Bronchial epithelial cell (primary cell): Measurements from ENCODE around the gene SLC39A11. TPM values are rescaled to one million over a fixed set of nuclear protein-coding genes. Genes with fewer than 3 reads are reported as not detected.
A peak's percentile ranks its signal among the peaks of the same experiment; 100 is the strongest.

ENCODE experiments used
- DNase-seq: peaks from one replicate; pipeline ENCODE4 v3.0.0-alpha.2; 2010; ENCODE audit warnings: low read depth
- FAIRE-seq: peaks from 2 replicates; lab custom pipeline; 2011; peaks lifted over from hg19 to GRCh38; lab: Jason Lieb, UNC
- H3K27me3 ChIP-seq: 2 replicates; pipeline ENCODE4 v1.5.1; 2011; ENCODE audit warnings: low read length; ENCODE audit not compliant: control insufficient read depth, insufficient read depth
- H3K36me3 ChIP-seq: 2 replicates; pipeline ENCODE4 v1.5.1; 2011; ENCODE audit warnings: low read length; ENCODE audit not compliant: control insufficient read depth, insufficient read depth
- H3K4me3 ChIP-seq: 2 replicates; pipeline ENCODE4 v1.5.1; 2011; ENCODE audit warnings: mild to moderate bottlenecking, low read depth, low read length, control low read depth
- CTCF ChIP-seq: IDR thresholded peaks from 2 replicates; pipeline ENCODE4 v1.5.1; 2011; ENCODE audit warnings: mild to moderate bottlenecking, moderate library complexity, low read length, control low read depth, inconsistent platforms; ENCODE audit not compliant: insufficient read depth, severe bottlenecking
- total RNA-seq: library from RNA; depleted of rRNA; stranded (reverse); fragments of >200 nt; gene quantifications from 2 replicates; pipeline ENCODE4 v1.2.1, GENCODE V29; 2014

Gene SLC39A11
- total RNA-seq, 1 donor from 2014 or later, result 23.4 TPM

GRCh38 chr17:72634621-72635020, 457.9 kb downstream of the SLC39A11 start:
- no peak overlapping the region for H3K4me3 ChIP-seq
- no peaks in the 10 kb centered on the region for H3K36me3 ChIP-seq
- FAIRE-seq (peak; percentile 36), DNase-seq (peak; percentile 31)
- H3K27me3 ChIP-seq, result no peaks in the 10 kb centered on the region
- TF ChIP-seq CTCF, result no peak

GRCh38 chr17:72631949-72632684, 460.4 kb downstream of the SLC39A11 start:
- no peak for TF ChIP-seq CTCF
- peaks cover 3% of the 10 kb centered on the region for H3K27me3 ChIP-seq
- DNase-seq (no peak), FAIRE-seq (no peak)
- H3K36me3 ChIP-seq, result no peaks in the 10 kb centered on the region
- no peak overlapping the region for H3K4me3 ChIP-seq

- DNase-seq (peak; percentile 49), FAIRE-seq (peak; percentile 93)
- no peak for TF ChIP-seq CTCF
- Histone ChIP-seq H3K27me3 (peaks cover 3% of the 10 kb centered on the region), H3K36me3 (no peaks in the 10 kb centered on the region), H3K4me3 (no peak overlapping the region)
Measured at GRCh38 chr17:72631568-72631948, 460.9 kb downstream of the SLC39A11 start.

GRCh38 chr17:72624652-72625051, 467.8 kb downstream of the SLC39A11 start:
- peaks cover 3% of the 10 kb centered on the region for H3K27me3 ChIP-seq
- H3K36me3 ChIP-seq, result no peaks in the 10 kb centered on the region
- FAIRE-seq (no peak), DNase-seq (no peak)
- no peak for TF ChIP-seq CTCF
- H3K4me3 ChIP-seq, result no peak overlapping the region

- Histone ChIP-seq H3K27me3 (peaks cover 3% of the 10 kb centered on the region), H3K4me3 (no peak overlapping the region), H3K36me3 (no peaks in the 10 kb centered on the region)
- DNase-seq (no peak), FAIRE-seq (no peak)
- no peak for TF ChIP-seq CTCF
Measured at GRCh38 chr17:72624226-72624625, 468.3 kb downstream of the SLC39A11 start.
